KMS-11 (cell line): Measurements from ENCODE around the gene ST3GAL4.

Experiments
- H2AFZ ChIP-seq: fragments of 200-600 bp; sonication (generic); 2 replicates; pipeline ENCODE4 v1.6.1; 2016; ENCODE audit warnings: antibody characterized with exemption, mixed run types, low read depth
- H3K27ac ChIP-seq: fragments of 200-600 bp; sonication (generic); 2 replicates; pipeline ENCODE4 v1.6.1; 2016; ENCODE audit warnings: mild to moderate bottlenecking, mixed run types
- H3K27me3 ChIP-seq: fragments of 200-600 bp; sonication (generic); 2 replicates; pipeline ENCODE4 v1.6.1; 2017; ENCODE audit warnings: mild to moderate bottlenecking, low read depth, mixed run types, moderate library complexity; ENCODE audit not compliant: insufficient read depth
- H3K36me3 ChIP-seq: fragments of 200-600 bp; sonication (generic); 2 replicates; pipeline ENCODE4 v1.6.1; 2017; ENCODE audit warnings: mild to moderate bottlenecking, mixed run types; ENCODE audit not compliant: insufficient read depth
- H3K4me1 ChIP-seq: fragments of 200-600 bp; sonication (generic); 2 replicates; pipeline ENCODE4 v1.6.1; 2016; ENCODE audit warnings: mild to moderate bottlenecking, low read depth, mixed run types; ENCODE audit not compliant: poor library complexity, severe bottlenecking
- H3K4me2 ChIP-seq: fragments of 200-600 bp; sonication (generic); 2 replicates; pipeline ENCODE4 v1.7.0; 2016; ENCODE audit warnings: mild to moderate bottlenecking, mixed run types
- H3K4me3 ChIP-seq: fragments of 200-600 bp; sonication (generic); IDR thresholded peaks from 2 replicates; pipeline ENCODE4 v1.6.1; 2017; ENCODE audit warnings: low read depth, low read length, mixed read lengths; ENCODE audit not compliant: insufficient read depth
- H3K79me2 ChIP-seq: fragments of 200-600 bp; sonication (generic); 2 replicates; pipeline ENCODE4 v1.6.1; 2016; ENCODE audit warnings: low read depth, mixed run types; ENCODE audit not compliant: insufficient read depth
- H3K9ac ChIP-seq: fragments of 200-600 bp; sonication (generic); 2 replicates; pipeline ENCODE4 v1.6.1; 2016; ENCODE audit warnings: mild to moderate bottlenecking, mixed run types
- H4K20me1 ChIP-seq: fragments of 200-600 bp; sonication (generic); 2 replicates; pipeline ENCODE4 v1.6.1; 2016; ENCODE audit warnings: mild to moderate bottlenecking, mixed run types; ENCODE audit not compliant: insufficient read depth
- TF ChIP-seq, protein P1 (sequence below): fragments of 200-600 bp; sonication (generic); conservative IDR thresholded peaks from 2 replicates; pipeline ENCODE4 v1.6.1; 2017; ENCODE audit warnings: low read depth, mild to moderate bottlenecking, antibody characterized with exemption, low read length, moderate library complexity, mixed read lengths

The ST3GAL4 gene

DNA sequence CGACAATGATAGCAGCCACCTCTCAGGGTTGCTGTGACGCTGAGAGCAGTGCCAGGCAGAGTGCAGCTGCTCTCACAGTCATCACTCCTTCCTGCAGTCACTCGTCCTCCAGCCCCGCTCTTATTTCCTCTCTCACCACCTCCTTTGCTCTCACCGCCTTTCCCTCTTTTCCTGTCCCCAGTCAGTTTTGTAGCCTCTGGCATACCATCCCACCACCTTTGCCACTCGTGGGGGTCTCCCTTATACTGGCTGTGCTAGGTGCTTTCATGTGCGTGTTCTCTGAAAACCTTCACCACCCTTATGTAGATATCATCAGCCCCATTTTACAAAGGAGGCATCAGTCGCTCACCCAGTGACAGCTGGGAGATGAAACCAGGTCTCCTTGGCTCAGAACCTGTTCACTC, 19.3 kb upstream of the ST3GAL4 start:
- Histone ChIP-seq H3K4me3 (no peak overlapping the region), H3K4me1 (no peaks in the 10 kb centered on the region), H3K79me2 (no peaks in the 10 kb centered on the region), H3K27me3 (no peaks in the 10 kb centered on the region), H4K20me1 (no peaks in the 10 kb centered on the region), H3K9ac (no peak overlapping the region), H3K27ac (no peak overlapping the region), H3K36me3 (no peaks in the 10 kb centered on the region), H2AFZ (no peak overlapping the region), H3K4me2 (no peak overlapping the region)
- TF ChIP-seq, protein P1, sequence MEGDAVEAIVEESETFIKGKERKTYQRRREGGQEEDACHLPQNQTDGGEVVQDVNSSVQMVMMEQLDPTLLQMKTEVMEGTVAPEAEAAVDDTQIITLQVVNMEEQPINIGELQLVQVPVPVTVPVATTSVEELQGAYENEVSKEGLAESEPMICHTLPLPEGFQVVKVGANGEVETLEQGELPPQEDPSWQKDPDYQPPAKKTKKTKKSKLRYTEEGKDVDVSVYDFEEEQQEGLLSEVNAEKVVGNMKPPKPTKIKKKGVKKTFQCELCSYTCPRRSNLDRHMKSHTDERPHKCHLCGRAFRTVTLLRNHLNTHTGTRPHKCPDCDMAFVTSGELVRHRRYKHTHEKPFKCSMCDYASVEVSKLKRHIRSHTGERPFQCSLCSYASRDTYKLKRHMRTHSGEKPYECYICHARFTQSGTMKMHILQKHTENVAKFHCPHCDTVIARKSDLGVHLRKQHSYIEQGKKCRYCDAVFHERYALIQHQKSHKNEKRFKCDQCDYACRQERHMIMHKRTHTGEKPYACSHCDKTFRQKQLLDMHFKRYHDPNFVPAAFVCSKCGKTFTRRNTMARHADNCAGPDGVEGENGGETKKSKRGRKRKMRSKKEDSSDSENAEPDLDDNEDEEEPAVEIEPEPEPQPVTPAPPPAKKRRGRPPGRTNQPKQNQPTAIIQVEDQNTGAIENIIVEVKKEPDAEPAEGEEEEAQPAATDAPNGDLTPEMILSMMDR: no peak

DNA sequence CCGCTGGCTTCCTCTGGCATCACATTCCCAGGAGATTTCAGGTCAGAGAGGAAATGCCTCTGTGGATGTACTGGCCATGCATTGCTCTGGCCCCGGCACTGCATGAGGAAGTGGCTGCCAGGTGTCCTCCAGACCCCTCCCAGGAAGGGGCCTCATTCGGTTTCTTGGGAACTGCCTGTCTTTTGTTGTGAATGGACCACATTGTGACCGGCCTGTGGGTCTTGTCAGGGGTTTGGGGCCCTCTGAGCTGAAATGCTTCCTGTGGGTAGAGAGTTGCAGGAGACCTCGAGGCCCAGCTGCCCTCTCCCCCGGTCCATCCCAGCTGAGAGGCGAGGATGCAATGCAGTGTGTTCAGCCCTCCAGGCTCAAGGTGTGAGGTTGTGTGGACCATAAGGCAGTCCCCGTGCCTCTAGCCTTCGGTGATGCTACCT, 18.8 kb upstream of the ST3GAL4 start:
- no peak overlapping the region for H2AFZ ChIP-seq
- H3K9ac ChIP-seq: no peak overlapping the region
- H3K4me2 ChIP-seq: no peak overlapping the region
- no peak overlapping the region for H3K27ac ChIP-seq
- H3K79me2 ChIP-seq: no peaks in the 10 kb centered on the region
- H4K20me1 ChIP-seq: no peaks in the 10 kb centered on the region
- TF ChIP-seq, protein P1: no peak
- H3K4me3 ChIP-seq: no peak overlapping the region
- H3K4me1 ChIP-seq: no peaks in the 10 kb centered on the region
- H3K27me3 ChIP-seq: no peaks in the 10 kb centered on the region
- H3K36me3 ChIP-seq: no peaks in the 10 kb centered on the region

GRCh38 chr11:126337126-126337473, 18.4 kb upstream of the ST3GAL4 start:
- Histone ChIP-seq H3K27ac (no peak overlapping the region), H3K79me2 (no peaks in the 10 kb centered on the region), H3K4me2 (no peak overlapping the region), H3K9ac (no peak overlapping the region), H3K4me3 (no peak overlapping the region), H4K20me1 (no peaks in the 10 kb centered on the region), H3K36me3 (no peaks in the 10 kb centered on the region), H3K4me1 (no peaks in the 10 kb centered on the region), H3K27me3 (no peaks in the 10 kb centered on the region), H2AFZ (no peak overlapping the region)
- TF ChIP-seq, protein P1: no peak

DNA sequence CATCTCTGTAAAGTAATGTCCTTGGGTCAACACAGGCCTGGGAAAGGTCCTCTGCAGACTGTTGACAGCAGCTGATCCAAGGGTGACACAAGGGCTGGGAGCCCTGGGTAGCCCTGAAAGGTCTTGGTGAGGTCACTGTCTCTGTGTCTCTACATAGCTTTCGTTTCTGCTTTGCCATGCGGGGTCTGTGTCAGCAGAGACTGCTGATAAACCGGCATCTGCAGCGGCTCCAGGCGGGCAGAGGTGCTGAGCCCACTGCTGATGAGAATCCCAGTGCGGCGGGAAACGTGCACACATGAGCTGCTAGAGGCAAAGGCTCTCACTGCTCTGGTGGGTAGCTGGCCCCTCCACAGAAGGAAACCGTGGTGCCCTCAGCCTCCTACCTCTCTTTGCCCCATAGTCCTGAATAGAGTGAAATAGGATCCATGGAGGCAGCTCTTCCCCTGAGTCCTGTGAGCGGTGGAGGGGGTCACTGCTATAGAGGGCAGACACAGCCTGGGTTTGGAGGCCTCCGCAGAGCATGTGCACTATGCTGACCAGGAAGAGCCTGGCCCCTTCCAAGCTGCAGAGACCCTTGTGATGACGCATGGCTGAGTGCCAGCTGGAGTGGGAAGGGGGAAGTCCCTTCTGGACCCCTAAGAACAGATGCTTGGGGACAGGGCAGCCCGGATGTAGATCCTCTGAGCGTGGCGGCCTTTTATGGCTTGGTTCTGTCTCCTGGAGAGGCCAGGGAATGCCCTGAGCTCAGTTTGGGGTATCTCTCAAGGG, 17.8 kb upstream of the ST3GAL4 start:
- TF ChIP-seq, protein P1: no peak
- H3K27ac ChIP-seq: no peak overlapping the region
- H3K4me1 ChIP-seq: no peaks in the 10 kb centered on the region
- H3K27me3 ChIP-seq: no peaks in the 10 kb centered on the region
- H3K4me2 ChIP-seq: no peak overlapping the region
- H3K9ac ChIP-seq: no peak overlapping the region
- no peaks in the 10 kb centered on the region for H3K79me2 ChIP-seq
- no peaks in the 10 kb centered on the region for H4K20me1 ChIP-seq
- no peak overlapping the region for H2AFZ ChIP-seq
- H3K4me3 ChIP-seq: no peak overlapping the region
- H3K36me3 ChIP-seq: no peaks in the 10 kb centered on the region
